ENCODE data around the gene NFATC2IP. TPM values are rescaled to one million over a fixed set of nuclear protein-coding genes. Genes with fewer than 3 reads are reported as not detected.
A peak's percentile ranks its signal among the peaks of the same experiment; 100 is the strongest.
"Not testable (repeated sequence)": the region's sequence is repeated elsewhere in the genome, so short reads cannot be mapped to it uniquely, and the experiment has no call there.

The NFATC2IP gene
- total RNA-seq, 1 experiment from 2014 or later = 22.2 TPM

GRCh38 chr16:28984619-28985135, 33.9 kb downstream of the NFATC2IP start, which contains the start of gene LAT:
TSS of gene LAT (plus strand) at chr16:28985052. CDS start at chr16:28985418, 366 bp downstream.
- DNase-seq (ENCODE audit: low read depth) = peak; percentile 91
- in situ Hi-C loops (cut with HindIII; ENCODE audit: low pct_unique_long_range_greater_than_20kb, low sequenced_read_pairs) = no loop called here

GRCh38 chr16:28985211-28986041, 34.7 kb downstream of the NFATC2IP start:
- DNase-seq (ENCODE audit: low read depth) = no peak
- in situ Hi-C loops (cut with HindIII; ENCODE audit: low pct_unique_long_range_greater_than_20kb, low sequenced_read_pairs) = no loop called here

GRCh38 chr16:28986046-28986445, 35.3 kb downstream of the NFATC2IP start:
- in situ Hi-C loops (cut with HindIII; ENCODE audit: low pct_unique_long_range_greater_than_20kb, low sequenced_read_pairs) = no loop called here
- DNase-seq (ENCODE audit: low read depth) = no peak

GRCh38 chr16:28986492-28986891, 35.8 kb downstream of the NFATC2IP start:
- DNase-seq (ENCODE audit: low read depth) = no peak
- in situ Hi-C loops (cut with HindIII; ENCODE audit: low pct_unique_long_range_greater_than_20kb, low sequenced_read_pairs) = no loop called here

- in situ Hi-C loops (cut with HindIII; ENCODE audit: low pct_unique_long_range_greater_than_20kb, low sequenced_read_pairs) = no loop called here
- no peak for DNase-seq (ENCODE audit: low read depth)
Observed at GRCh38 chr16:28987170-28987853, 36.6 kb downstream of the NFATC2IP start.

- no peak for DNase-seq (ENCODE audit: low read depth)
- in situ Hi-C loops (cut with HindIII; ENCODE audit: low pct_unique_long_range_greater_than_20kb, low sequenced_read_pairs) = no loop called here
Observed at GRCh38 chr16:28989363-28989762, 38.6 kb downstream of the NFATC2IP start.

GRCh38 chr16:28990375-28991040, 39.8 kb downstream of the NFATC2IP start:
- no peak for DNase-seq (ENCODE audit: low read depth)
- in situ Hi-C loops (cut with HindIII; ENCODE audit: low pct_unique_long_range_greater_than_20kb, low sequenced_read_pairs) = no loop called here

- no peak for DNase-seq (ENCODE audit: low read depth)
- in situ Hi-C loops (cut with HindIII; ENCODE audit: low pct_unique_long_range_greater_than_20kb, low sequenced_read_pairs) = no loop called here
Observed at GRCh38 chr16:28991687-28992086, 41.0 kb downstream of the NFATC2IP start.

- in situ Hi-C loops (cut with HindIII; ENCODE audit: low pct_unique_long_range_greater_than_20kb, low sequenced_read_pairs) = no loop called here
- no peak for DNase-seq (ENCODE audit: low read depth)
Observed at GRCh38 chr16:28992496-28992895, 41.8 kb downstream of the NFATC2IP start.

- in situ Hi-C loops (cut with HindIII; ENCODE audit: low pct_unique_long_range_greater_than_20kb, low sequenced_read_pairs) = no loop called here
- no peak for DNase-seq (ENCODE audit: low read depth)
Observed at GRCh38 chr16:28998837-28999236, 48.1 kb downstream of the NFATC2IP start.

- in situ Hi-C loops (cut with HindIII; ENCODE audit: low pct_unique_long_range_greater_than_20kb, low sequenced_read_pairs) = no loop called here
Observed at GRCh38 chr16:28999577-28999976, 48.8 kb downstream of the NFATC2IP start.

GRCh38 chr16:29000019-29000418, 49.3 kb downstream of the NFATC2IP start:
- in situ Hi-C loops (cut with HindIII; ENCODE audit: low pct_unique_long_range_greater_than_20kb, low sequenced_read_pairs) = no loop called here
- no peak for DNase-seq (ENCODE audit: low read depth)

More at GRCh38 chr16:28999577-28999976, 48.8 kb downstream of the NFATC2IP start:
- DNase-seq (ENCODE audit: low read depth) = no peak

GRCh38 chr16:29004496-29005139, 53.9 kb downstream of the NFATC2IP start:
- in situ Hi-C loops (cut with HindIII; ENCODE audit: low pct_unique_long_range_greater_than_20kb, low sequenced_read_pairs); DNase-seq (ENCODE audit: low read depth): not testable (repeated sequence)

- no peak for DNase-seq (ENCODE audit: low read depth)
- in situ Hi-C loops (cut with HindIII; ENCODE audit: low pct_unique_long_range_greater_than_20kb, low sequenced_read_pairs) = no loop called here
Observed at GRCh38 chr16:29007730-29008593, 57.2 kb downstream of the NFATC2IP start.

GRCh38 chr16:29009050-29009837, 58.5 kb downstream of the NFATC2IP start:
- DNase-seq (ENCODE audit: low read depth) = no peak
- in situ Hi-C loops (cut with HindIII; ENCODE audit: low pct_unique_long_range_greater_than_20kb, low sequenced_read_pairs) = no loop called here

GRCh38 chr16:29009838-29010166, 59.1 kb downstream of the NFATC2IP start:
- in situ Hi-C loops (cut with HindIII; ENCODE audit: low pct_unique_long_range_greater_than_20kb, low sequenced_read_pairs) = no loop called here
- no peak for DNase-seq (ENCODE audit: low read depth)

- in situ Hi-C loops (cut with HindIII; ENCODE audit: low pct_unique_long_range_greater_than_20kb, low sequenced_read_pairs) = no loop called here
- no peak for DNase-seq (ENCODE audit: low read depth)
Observed at GRCh38 chr16:29011112-29011511, 60.4 kb downstream of the NFATC2IP start.
